Stimulated activated CD8-positive, alpha-beta memory T cell treated with anti-CD3 and anti-CD28 coated beads, Interleukin-4, amount 100 ng/mL, for 4 hours (primary cell): ENCODE measurements around the gene TUBA3D.
"Not testable (repeated sequence)": the region's sequence is repeated elsewhere in the genome, so short reads cannot be mapped to it uniquely, and the experiment has no call there.

Source experiments
- DNase-seq, 2 donors: peaks; one replicate each; pipeline ENCODE4 v3.0.0-alpha.2; 2020; ENCODE audit warnings: low read depth in 2 of 2, low spot score in 1 of 2

The TUBA3D gene

GRCh38 chr2:131531547-131532185, 55.7 kb downstream of the TUBA3D start:
- DNase-seq, result not testable (repeated sequence)
